A549 (cell line): ENCODE measurements around the gene ICE2.

ENCODE experiments used
- BHLHE40 ChIP-seq: IDR thresholded peaks from 2 replicates; pipeline ENCODE4 v1.6.1; 2012; ENCODE audit warnings: low read depth, low read length, inconsistent platforms
- CHD2 ChIP-seq: fragments of 150-350 bp; IDR thresholded peaks from 2 replicates; pipeline ENCODE4 v1.6.1; 2014; ENCODE audit warnings: low read length; ENCODE audit not compliant: partially characterized antibody
- CTCF ChIP-seq: fragments of >200 bp; sonication (Bioruptor Twin); formaldehyde crosslinking; IDR thresholded peaks from 3 replicates; pipeline ENCODE4 v1.5.1; 2016
- ELK1 ChIP-seq: fragments of 150-350 bp; IDR thresholded peaks from 2 replicates; pipeline ENCODE4 v1.6.1; 2014; ENCODE audit warnings: low read depth, mild to moderate bottlenecking, low read length
- EP300 ChIP-seq, 2 experiments: fragments of >200 bp; sonication (Bioruptor Twin); formaldehyde crosslinking; IDR thresholded peaks; 2 replicates in 1 of 2; 3 replicates in 1 of 2; pipeline ENCODE4 v1.6.1; 2016 to 2017
- JUN ChIP-seq, 2 experiments: fragments of >200 bp; sonication (Bioruptor Twin); formaldehyde crosslinking; IDR thresholded peaks; 2 replicates in 1 of 2; 3 replicates in 1 of 2; pipeline ENCODE4 v1.6.1; 2016 to 2017
- MAFK ChIP-seq: fragments of 450-650 bp; IDR thresholded peaks from 2 replicates; pipeline ENCODE4 v1.6.1; 2014; ENCODE audit not compliant: partially characterized antibody
- POLR2A ChIP-seq: IDR thresholded peaks from 2 replicates; pipeline ENCODE4 v1.6.1; 2012; ENCODE audit warnings: mild to moderate bottlenecking, low read length
- RAD21 ChIP-seq, 2 experiments: fragments of >200 bp in 1 of 2; sonication (Bioruptor Twin) in 1 of 2; formaldehyde crosslinking in 1 of 2; IDR thresholded peaks in 1 of 2; conservative IDR thresholded peaks in 1 of 2; 2 replicates in 1 of 2; 3 replicates in 1 of 2; pipeline ENCODE4 v1.6.1; 2012 to 2018; ENCODE audit warnings: inconsistent platforms in 1 of 2
- RARB ChIP-seq: fragments of 250-450 bp; sonication (Bioruptor Pico); IDR thresholded peaks from 2 replicates; pipeline ENCODE4 v1.8.0; 2021; ENCODE audit warnings: mild to moderate bottlenecking, moderate library complexity
- RCOR1 ChIP-seq: fragments of 150-350 bp; IDR thresholded peaks from 2 replicates; pipeline ENCODE4 v1.6.1; 2014; ENCODE audit warnings: antibody characterized with exemption, low read length, low read depth
- SMC3 ChIP-seq: fragments of >200 bp; sonication (Bioruptor Twin); formaldehyde crosslinking; IDR thresholded peaks from 3 replicates; pipeline ENCODE4 v1.6.1; 2018; ENCODE audit warnings: inconsistent platforms
- USF2 ChIP-seq: fragments of 450-650 bp; IDR thresholded peaks from 2 replicates; pipeline ENCODE4 v1.6.1; 2014; ENCODE audit warnings: antibody characterized with exemption

- TF ChIP-seq USF2 (no peak), JUN (IDR thresholded peaks at IDR 0.05) (no peak), BHLHE40 (no peak), POLR2A (no peak), CTCF (no peak), RARB (CRISPR knock-in tag) (no peak), EP300 (IDR thresholded peaks at IDR 0.05) (no peak), CHD2 (no peak), ELK1 (no peak), RCOR1 (no peak), RAD21 (conservative IDR thresholded peaks at IDR 0.05 in 1 of 2, IDR thresholded peaks at IDR 0.05 in 1 of 2) (no peak), SMC3 (no peak), MAFK (no peak)
Observed at GRCh38 chr15:60428935-60429334, 50.0 kb downstream of the ICE2 start.
